Measurements from ENCODE around the gene TPX2. TPM values are rescaled to one million over a fixed set of nuclear protein-coding genes. Genes with fewer than 3 reads are reported as not detected.
A peak's percentile ranks its signal among the peaks of the same experiment; 100 is the strongest.

The TPX2 gene
- total and polyA plus RNA-seq, 2 experiments from 2014 or later = 37.7 to 39.6 TPM

DNA sequence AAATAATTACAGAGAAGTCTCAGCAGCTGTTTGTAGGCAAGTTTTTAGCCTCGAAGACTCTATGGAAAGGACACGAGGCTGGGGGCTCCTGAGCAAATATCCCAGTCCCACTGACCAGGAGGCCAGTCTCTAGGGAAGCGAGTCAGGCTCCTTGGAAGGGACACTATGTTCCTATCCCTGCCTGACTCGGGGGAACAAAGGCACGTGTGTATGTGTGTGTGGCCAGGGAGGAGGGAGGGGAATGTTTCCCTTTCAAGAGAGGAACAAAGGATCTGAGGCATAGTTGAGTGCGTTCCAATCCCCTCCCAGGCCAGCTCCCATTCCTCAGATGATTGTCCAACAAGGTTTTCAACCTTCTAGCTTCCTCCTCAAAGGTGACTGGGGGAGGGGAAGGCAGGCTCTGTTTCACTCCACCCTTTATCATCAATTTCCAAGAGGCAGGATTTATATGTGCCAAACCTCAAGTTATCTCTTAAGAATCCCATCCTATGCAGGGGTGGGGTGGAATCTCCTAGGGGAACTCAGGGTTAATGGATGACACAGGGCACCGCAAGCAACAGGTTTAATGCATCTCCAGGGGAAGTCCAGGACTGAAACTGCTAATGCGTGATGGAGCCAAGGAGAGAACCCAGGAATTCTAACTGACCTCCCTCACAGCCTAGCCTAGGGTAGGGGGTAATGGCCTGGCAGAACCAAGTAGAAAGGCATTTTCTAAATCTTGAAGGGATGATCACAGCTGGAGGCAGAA, 26.4 kb upstream of the TPX2 start:
- no peak for TF ChIP-seq EZH2 (IDR thresholded peaks at IDR 0.05; ENCODE audit: insufficient read depth, poor library complexity, severe bottlenecking)
- no peak for TF ChIP-seq EZH2phosphoT487 (IDR thresholded peaks at IDR 0.05; ENCODE audit: insufficient read depth, low read depth)
- Histone ChIP-seq H3K27me3 (replicated peaks; ENCODE audit: insufficient read depth) (no peaks in the 10 kb centered on the region), H3K9ac (peak overlapping the region; percentile 75), H3K4me3 (peak overlapping the region; percentile 69), H3K36me3 (ENCODE audit: low read depth) (peaks cover 5% of the 10 kb centered on the region; the same call in 1 of the 2 replicates), H3K9me2 (ENCODE audit: insufficient read depth) (no peaks in the 10 kb centered on the region), H3F3A (ENCODE audit: insufficient read depth) (peaks cover 44% of the 10 kb centered on the region), H3K9me3 (ENCODE audit: low read depth) (no peaks in the 10 kb centered on the region), H3K4me1 (ENCODE audit: insufficient read depth) (peaks cover 58% of the 10 kb centered on the region), H3K79me2 (ENCODE audit: insufficient read depth) (peaks cover 91% of the 10 kb centered on the region), H2AFZ (peak overlapping the region; percentile 34; the same call in 1 of the 2 replicates), H3K27ac (peak overlapping the region; percentile 94), H4K20me1 (ENCODE audit: insufficient read depth) (no peaks in the 10 kb centered on the region), H3K4me2 (ENCODE audit: unreplicated experiment) (peak overlapping the region; percentile 87)
- peak; percentile 72 for DNase-seq
- 5 to 6% methylated on average over 8 of the region's 8 CpGs for WGBS, 2 experiments (ENCODE audit: low coverage in 1 of 2, low lambda C conversion rate in 2 of 2, missing lambda C conversion rate in 2 of 2)
- in situ Hi-C loops (cut with MboI) = no loop called here

DNA sequence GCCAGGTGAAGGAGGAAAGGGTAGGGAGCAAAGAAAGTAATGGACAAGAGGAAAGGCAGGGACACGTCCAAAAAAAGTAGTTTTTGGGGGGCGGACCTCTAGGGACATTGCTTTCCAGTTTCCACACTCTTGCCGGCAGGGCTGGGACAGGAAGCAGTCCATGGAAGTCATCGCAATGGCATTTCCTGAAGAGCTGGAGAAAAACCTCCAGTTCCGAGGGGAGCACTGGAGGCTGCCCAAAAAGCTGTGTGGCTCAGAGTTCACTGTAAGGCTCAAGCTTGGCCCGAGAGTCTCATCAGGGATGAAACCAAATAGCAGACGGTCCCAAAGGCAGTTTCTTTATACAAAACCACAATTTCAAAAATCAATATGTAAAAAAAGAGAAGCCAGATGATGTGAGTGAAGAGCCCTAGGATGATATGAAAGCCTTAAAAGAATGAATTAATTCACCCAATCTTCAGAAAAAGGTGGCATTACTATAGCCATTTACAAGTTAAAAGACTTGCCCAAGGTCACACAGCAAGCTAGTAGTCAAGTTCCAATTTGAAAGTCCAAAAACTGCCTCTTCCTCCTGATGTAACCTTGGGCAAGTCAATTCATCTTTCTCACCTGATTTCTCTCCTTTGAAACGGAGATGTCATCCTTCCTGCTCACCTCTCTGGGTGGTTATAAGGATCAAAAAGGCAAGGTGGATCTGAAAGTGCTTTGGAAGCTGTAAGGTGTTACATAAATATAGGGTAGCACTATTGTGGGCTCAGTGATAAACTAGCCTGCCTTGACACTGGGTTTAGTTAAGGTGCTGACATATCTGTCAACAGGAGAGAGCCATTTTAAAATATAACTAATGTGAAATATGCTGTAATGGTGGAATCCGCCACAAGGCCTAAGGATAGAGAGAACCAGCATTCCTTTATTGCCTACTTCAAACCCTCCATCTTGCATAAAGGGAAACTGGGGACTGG, 25.5 kb upstream of the TPX2 start:
- Histone ChIP-seq H4K20me1 (ENCODE audit: insufficient read depth) (no peaks in the 10 kb centered on the region), H3K27me3 (replicated peaks; ENCODE audit: insufficient read depth) (no peaks in the 10 kb centered on the region), H3K9me3 (ENCODE audit: low read depth) (no peaks in the 10 kb centered on the region), H3K79me2 (ENCODE audit: insufficient read depth) (peaks cover 91% of the 10 kb centered on the region), H3K4me2 (ENCODE audit: unreplicated experiment) (peak overlapping the region; percentile 87), H3K4me3 (peak overlapping the region; percentile 69), H2AFZ (peak overlapping the region; percentile 34; the same call in 1 of the 2 replicates), H3K36me3 (ENCODE audit: low read depth) (peaks cover 5% of the 10 kb centered on the region; the same call in 1 of the 2 replicates), H3K27ac (peak overlapping the region; percentile 94), H3F3A (ENCODE audit: insufficient read depth) (peaks cover 44% of the 10 kb centered on the region), H3K9ac (peak overlapping the region; percentile 75), H3K4me1 (ENCODE audit: insufficient read depth) (peaks cover 63% of the 10 kb centered on the region), H3K9me2 (ENCODE audit: insufficient read depth) (no peaks in the 10 kb centered on the region)
- 22% methylated on average over 9 of the region's 9 CpGs for WGBS, 2 experiments (ENCODE audit: low coverage in 1 of 2, low lambda C conversion rate in 2 of 2, missing lambda C conversion rate in 2 of 2)
- peak; percentile 95 for DNase-seq
- in situ Hi-C loops (cut with MboI) = no loop called here
- no peak for TF ChIP-seq EZH2 (IDR thresholded peaks at IDR 0.05; ENCODE audit: insufficient read depth, poor library complexity, severe bottlenecking)
- no peak for TF ChIP-seq EZH2phosphoT487 (IDR thresholded peaks at IDR 0.05; ENCODE audit: insufficient read depth, low read depth)

DNA sequence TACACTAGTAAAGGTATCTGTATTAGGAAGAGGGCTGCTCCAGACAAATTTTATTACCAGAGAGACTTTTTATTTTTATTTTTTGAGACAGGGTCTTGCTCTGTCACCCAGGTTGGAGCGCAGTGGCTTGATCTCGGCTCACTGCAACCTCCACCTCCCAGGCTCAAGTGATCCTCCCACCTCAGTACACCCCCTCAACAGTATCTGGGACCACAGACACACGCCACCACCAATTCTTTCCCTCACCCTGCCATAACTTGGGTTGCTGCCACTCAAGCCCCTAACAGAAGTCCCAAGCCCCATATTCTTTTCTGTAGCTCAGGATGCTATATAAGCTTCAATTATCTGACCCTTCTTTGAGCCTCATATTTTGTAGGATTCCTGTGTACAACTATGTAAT, 23.3 kb upstream of the TPX2 start:
- Histone ChIP-seq H3F3A (ENCODE audit: insufficient read depth) (peaks cover 47% of the 10 kb centered on the region), H3K4me1 (ENCODE audit: insufficient read depth) (peaks cover 80% of the 10 kb centered on the region)
- in situ Hi-C loops (cut with MboI) = no loop called here

DNA sequence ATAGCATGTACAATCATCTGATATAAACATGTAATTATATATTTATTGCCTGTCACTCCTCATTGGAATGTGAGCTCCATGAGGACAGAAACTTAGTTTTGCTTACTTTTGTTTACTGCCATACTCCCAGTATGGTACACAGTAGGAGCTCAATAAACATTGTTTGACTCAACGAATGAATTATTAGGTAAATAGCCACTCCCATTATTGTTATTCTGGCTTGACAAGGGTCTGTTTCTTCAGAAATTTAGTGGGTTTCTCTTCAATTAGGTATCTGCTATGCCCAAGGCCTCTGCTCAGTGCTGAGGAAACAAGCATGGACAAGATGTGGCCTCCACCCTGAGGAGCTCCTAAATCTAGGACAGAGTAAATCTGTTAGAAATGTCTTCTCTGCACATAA, 22.7 kb upstream of the TPX2 start:
- Histone ChIP-seq H4K20me1 (ENCODE audit: insufficient read depth) (no peaks in the 10 kb centered on the region), H3K79me2 (ENCODE audit: insufficient read depth) (peaks cover 91% of the 10 kb centered on the region), H3K4me3 (peak overlapping the region; percentile 18; the same call in 1 of the 2 replicates), H3K9me3 (ENCODE audit: low read depth) (no peaks in the 10 kb centered on the region), H3K4me1 (ENCODE audit: insufficient read depth) (peaks cover 80% of the 10 kb centered on the region), H2AFZ (no peak overlapping the region), H3K4me2 (ENCODE audit: unreplicated experiment) (peak overlapping the region; percentile 30), H3K9me2 (ENCODE audit: insufficient read depth) (no peaks in the 10 kb centered on the region), H3F3A (ENCODE audit: insufficient read depth) (peaks cover 43% of the 10 kb centered on the region), H3K9ac (0 out of 2 replicates have a peak overlapping the region, but pooled peaks have one; percentile 16), H3K27ac (peak overlapping the region; percentile 36), H3K36me3 (ENCODE audit: low read depth) (peaks cover 5% of the 10 kb centered on the region; the same call in 1 of the 2 replicates), H3K27me3 (replicated peaks; ENCODE audit: insufficient read depth) (no peaks in the 10 kb centered on the region)
- in situ Hi-C loops (cut with MboI) = no loop called here
- no peak for DNase-seq
- TF ChIP-seq EZH2 (IDR thresholded peaks at IDR 0.05; ENCODE audit: insufficient read depth, poor library complexity, severe bottlenecking) (no peak), EZH2phosphoT487 (IDR thresholded peaks at IDR 0.05; ENCODE audit: insufficient read depth, low read depth) (no peak)
- WGBS, 2 experiments (ENCODE audit: low coverage in 1 of 2, low lambda C conversion rate in 2 of 2, missing lambda C conversion rate in 2 of 2) = 53 to 59% methylated on average over 1 of the region's 1 CpG

More for the DNA sequence above, 23.3 kb upstream of the TPX2 start:
- TF ChIP-seq EZH2phosphoT487 (IDR thresholded peaks at IDR 0.05; ENCODE audit: insufficient read depth, low read depth) = no peak
- TF ChIP-seq EZH2 (IDR thresholded peaks at IDR 0.05; ENCODE audit: insufficient read depth, poor library complexity, severe bottlenecking) = no peak
- peaks cover 5% of the 10 kb centered on the region; the same call in 1 of the 2 replicates for H3K36me3 ChIP-seq (ENCODE audit: low read depth)
- H3K27me3 ChIP-seq (replicated peaks; ENCODE audit: insufficient read depth) = no peaks in the 10 kb centered on the region
- peak overlapping the region; percentile 32 for H3K4me2 ChIP-seq (ENCODE audit: unreplicated experiment)
- no peak overlapping the region for H2AFZ ChIP-seq
- peak overlapping the region; percentile 9; the same call in 1 of the 2 replicates for H3K27ac ChIP-seq
- no peak overlapping the region for H3K4me3 ChIP-seq
- DNase-seq = no peak
- no peaks in the 10 kb centered on the region for H3K9me2 ChIP-seq (ENCODE audit: insufficient read depth)
- H3K9ac ChIP-seq = no peak overlapping the region
- peaks cover 91% of the 10 kb centered on the region for H3K79me2 ChIP-seq (ENCODE audit: insufficient read depth)
- no peaks in the 10 kb centered on the region for H3K9me3 ChIP-seq (ENCODE audit: low read depth)
- no peaks in the 10 kb centered on the region for H4K20me1 ChIP-seq (ENCODE audit: insufficient read depth)
- WGBS, 2 experiments (ENCODE audit: low coverage in 1 of 2, low lambda C conversion rate in 2 of 2, missing lambda C conversion rate in 2 of 2) = 63 to 66% methylated on average over 3 of the region's 3 CpGs
